ENCODE data around the gene THBS2. TPM values are rescaled to one million over a fixed set of nuclear protein-coding genes. Genes with fewer than 3 reads are reported as not detected.

The THBS2 gene
- total RNA-seq, 1 donor from 2014 or later = 709 TPM

- intact Hi-C loops (cut with DNase I) = no loop called here
- no peaks in the 10 kb centered on the region for H3K9me3 ChIP-seq
- no peaks in the 10 kb centered on the region for H3K36me3 ChIP-seq
- peaks cover 4 to 40% of the 10 kb centered on the region in 2 donors for H3K4me1 ChIP-seq
- TF ChIP-seq CTCF (IDR thresholded peaks at IDR 0.05) = no peak
- H3K27me3 ChIP-seq = no peaks in the 10 kb centered on the region
- H3K4me3 ChIP-seq = no peak overlapping the region
- no peak for DNase-seq (ENCODE audit: low spot score in 2 of 2)
- H3K27ac ChIP-seq = peak overlapping the region in 1 of 2 donors; percentile 87
Measured at GRCh38 chr6:169174516-169175359, 78.9 kb downstream of the THBS2 start.

- TF ChIP-seq CTCF (IDR thresholded peaks at IDR 0.05) = no peak
- no peaks in the 10 kb centered on the region for H3K36me3 ChIP-seq
- H3K4me1 ChIP-seq = peaks cover 12 to 50% of the 10 kb centered on the region in 2 donors
- intact Hi-C loops (cut with DNase I) = loop anchor here (2.0 kb wide), 1 partner anchor 41 kb away; no protein-coding TSS in a partner anchor
- H3K4me3 ChIP-seq = no peak overlapping the region
- H3K27ac ChIP-seq = peak overlapping the region; percentile 87 to 95
- H3K9me3 ChIP-seq = no peaks in the 10 kb centered on the region
- H3K27me3 ChIP-seq = no peaks in the 10 kb centered on the region
- DNase-seq (ENCODE audit: low spot score in 2 of 2) = peak in 1 of 2 donors; percentile 66
Measured at GRCh38 chr6:169173532-169174268, 79.9 kb downstream of the THBS2 start.

- Histone ChIP-seq H3K4me3 (no peak overlapping the region), H3K4me1 (peaks cover 12 to 52% of the 10 kb centered on the region in 2 donors), H3K36me3 (no peaks in the 10 kb centered on the region), H3K27me3 (no peaks in the 10 kb centered on the region), H3K27ac (peak overlapping the region; percentile 87 to 95), H3K9me3 (no peaks in the 10 kb centered on the region)
- intact Hi-C loops (cut with DNase I) = loop anchor here (1.0 to 2.0 kb wide), 2 partner anchors 17 to 42 kb away; no protein-coding TSS in a partner anchor
- DNase-seq (ENCODE audit: low spot score in 2 of 2) = peak in 1 of 2 donors; percentile 59
- no peak for TF ChIP-seq CTCF (IDR thresholded peaks at IDR 0.05)
Measured at GRCh38 chr6:169172946-169173345, 80.7 kb downstream of the THBS2 start.

GRCh38 chr6:169172456-169172855, 81.2 kb downstream of the THBS2 start:
- H3K4me3 ChIP-seq = no peak overlapping the region
- peak; percentile 84 to 97 for DNase-seq (ENCODE audit: low spot score in 2 of 2)
- TF ChIP-seq CTCF (IDR thresholded peaks at IDR 0.05) = no peak
- H3K27ac ChIP-seq = peak overlapping the region; percentile 87 to 95
- peaks cover 12 to 55% of the 10 kb centered on the region in 2 donors for H3K4me1 ChIP-seq
- no peaks in the 10 kb centered on the region for H3K9me3 ChIP-seq
- H3K36me3 ChIP-seq = no peaks in the 10 kb centered on the region
- intact Hi-C loops (cut with DNase I) = loop anchor here (1.0 to 2.0 kb wide), 2 partner anchors 18 to 42 kb away; no protein-coding TSS in a partner anchor
- no peaks in the 10 kb centered on the region for H3K27me3 ChIP-seq

- Histone ChIP-seq H3K4me3 (no peak overlapping the region), H3K36me3 (no peaks in the 10 kb centered on the region), H3K27ac (peak overlapping the region; percentile 87 to 95), H3K9me3 (no peaks in the 10 kb centered on the region), H3K4me1 (peaks cover 12 to 58% of the 10 kb centered on the region in 2 donors), H3K27me3 (no peaks in the 10 kb centered on the region)
- peak in 1 of 3 experiments; percentile 9 for TF ChIP-seq CTCF (IDR thresholded peaks at IDR 0.05)
- peak in 1 of 2 donors; percentile 68 for DNase-seq (ENCODE audit: low spot score in 2 of 2)
- intact Hi-C loops (cut with DNase I) = loop anchor here (1.0 to 2.0 kb wide), 2 partner anchors 18 to 43 kb away; no protein-coding TSS in a partner anchor
Measured at GRCh38 chr6:169171951-169172350, 81.7 kb downstream of the THBS2 start.
